HCT116 (cell line): ENCODE measurements around the gene BLID.

Source experiments
- CTCF ChIP-seq, 3 experiments: fragments of 200-600 bp in 1 of 3; sonication (generic) in 1 of 3; IDR thresholded peaks in 2 of 3; conservative IDR thresholded peaks in 1 of 3; 2 replicates each; pipeline ENCODE4 v1.5.1; 2012 to 2017; ENCODE audit warnings: low read depth in 2 of 3, low read length in 2 of 3, antibody characterized with exemption in 1 of 3, borderline replicate concordance in 1 of 3, control low read depth in 1 of 3, mild to moderate bottlenecking in 1 of 3, mixed read lengths in 1 of 3, mixed run types in 1 of 3, moderate library complexity in 1 of 3; ENCODE audit not compliant: insufficient read depth in 1 of 3
- EZH2 ChIP-seq: fragments of 200-600 bp; sonication (generic); IDR thresholded peaks from 2 replicates; pipeline ENCODE4 v1.6.1; 2017; ENCODE audit warnings: antibody characterized with exemption, mixed run types
- EZH2phosphoT487 ChIP-seq: fragments of 200-600 bp; IDR thresholded peaks from 2 replicates; pipeline ENCODE4 v1.6.1; 2018; ENCODE audit warnings: antibody characterized with exemption, borderline replicate concordance
- POLR2A ChIP-seq: IDR thresholded peaks from 2 replicates; pipeline ENCODE4 v1.7.0; 2011; ENCODE audit warnings: borderline replicate concordance; ENCODE audit not compliant: insufficient read depth, insufficient read length; ENCODE audit errors: extremely low read depth
- POLR2AphosphoS5 ChIP-seq: IDR thresholded peaks from 2 replicates; pipeline ENCODE4 v1.6.1; 2011; ENCODE audit warnings: mild to moderate bottlenecking, low read depth, low read length, moderate library complexity
- SIN3A ChIP-seq: IDR thresholded peaks from 2 replicates; pipeline ENCODE4 v1.6.1; 2012; ENCODE audit warnings: low read depth

- TF ChIP-seq POLR2A = no peak
- TF ChIP-seq CTCF (IDR thresholded peaks at IDR 0.05 in 2 of 3, conservative IDR thresholded peaks at IDR 0.05 in 1 of 3; ENCODE audit: borderline replicate concordance in 1 of 3, insufficient read depth in 1 of 3, low read depth in 2 of 3, low read length in 2 of 3) = no peak
- TF ChIP-seq POLR2AphosphoS5 = no peak
- no peak for TF ChIP-seq EZH2phosphoT487
- TF ChIP-seq SIN3A = no peak
- TF ChIP-seq EZH2 = no peak
These were observed 10.1 kb upstream of the BLID start for GRCh38 chr11:122126024-122126688.
